Mucosa of descending colon (tissue), 3 donors: Measurements from ENCODE around the gene GPD2. TPM values are rescaled to one million over a fixed set of nuclear protein-coding genes. Genes with fewer than 3 reads are reported as not detected.
A peak's percentile ranks its signal among the peaks of the same experiment; 100 is the strongest.

ENCODE experiments used
- ATAC-seq: fragments of 200-7000 bp; cut with Tn5 transposase; one replicate; pipeline ENCODE4 v1.9.1; 2020; ENCODE audit warnings: mild to moderate bottlenecking, moderate library complexity
- DNase-seq, 3 donors: peaks; one replicate each; pipeline ENCODE4 v3.0.0-alpha.2; 2020
- H3K36me3 ChIP-seq: fragments of 200-600 bp; one replicate; pipeline ENCODE4 v1.8.0; 2021; ENCODE audit warnings: low read depth, mild to moderate bottlenecking
- H3K4me1 ChIP-seq: fragments of 200-600 bp; one replicate; pipeline ENCODE4 v1.8.0; 2021; ENCODE audit warnings: low read depth, mild to moderate bottlenecking
- H3K4me3 ChIP-seq: fragments of 200-600 bp; one replicate; pipeline ENCODE4 v1.8.0; 2021; ENCODE audit warnings: mild to moderate bottlenecking
- H3K9me3 ChIP-seq: fragments of 200-600 bp; one replicate; pipeline ENCODE4 v1.8.0; 2021; ENCODE audit warnings: mild to moderate bottlenecking
- intact Hi-C, 2 donors: fragments of 100-400 bp; cut with DNase I in 1 of 2; cut with micrococcal nuclease in 1 of 2; formaldehyde crosslinking; loops; one replicate each; pipeline versions ENCODE4 v1.11.0 to v1.11.1; 2022; cut with DNase I, micrococcal nuclease
- total RNA-seq, 3 donors: library from RNA; stranded (reverse); fragmentation: NEBNext Ultra II Directional in 2 of 3; extraction: Animal tissue kit (Norgen Biotek cat#: 25700) in 2 of 3; gene quantifications; one replicate each; pipeline versions ENCODE4 v1.2.1 to v1.2.4, GENCODE V29; 2021 to 2023
- TF ChIP-seq, protein P1 (sequence below): fragments of 200-600 bp; IDR thresholded peaks from one replicate; pipeline ENCODE4 v1.8.0; 2022; ENCODE audit warnings: antibody characterized with exemption, mild to moderate bottlenecking
- donor health status: DM: no; HTN: no; CAD: no; lungs with moderate emphysema.
- donor health status: DM: no; HTN: no; CAD: no.
- donor health status: DM: no; HTN: yes; CAD: no.

Gene GPD2
- total RNA-seq, 3 donors from 2014 or later = 42.9 to 83.5 (median 77.9) TPM

DNA sequence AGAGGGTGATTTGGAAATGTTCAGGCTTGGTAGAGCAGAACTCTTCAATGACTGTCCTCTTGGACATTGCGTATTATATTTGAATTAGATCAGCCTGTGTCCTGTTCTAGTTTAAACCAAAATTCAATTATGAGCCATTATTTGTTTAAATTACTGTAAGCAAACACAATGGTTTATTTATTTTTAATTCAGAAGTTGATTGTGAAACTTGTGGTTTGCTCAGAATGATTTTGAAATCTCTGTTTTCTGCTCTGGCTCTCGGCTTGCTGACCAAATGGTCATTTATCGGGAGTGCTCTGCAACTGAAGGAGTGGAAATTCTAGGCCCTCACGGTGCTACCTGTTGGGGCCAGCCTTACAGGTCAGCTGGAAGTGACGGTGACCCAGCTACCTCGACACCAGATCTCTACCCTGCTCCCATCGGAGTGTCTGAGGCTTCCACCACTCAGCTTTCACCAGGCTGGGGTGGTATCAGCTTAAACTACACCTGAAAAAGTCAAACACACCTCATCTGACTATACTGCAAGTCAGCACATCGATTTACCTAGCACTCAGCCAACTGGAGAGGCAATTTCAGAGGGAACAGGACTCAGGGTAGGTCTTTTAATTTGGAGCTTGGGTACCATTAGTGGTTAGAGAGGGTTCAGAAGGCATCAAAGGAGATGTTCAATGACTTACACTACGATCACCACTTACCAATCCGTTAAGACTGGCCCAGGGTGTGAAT lies 36.8 kb upstream of the GPD2 start:
- peaks cover 15% of the 10 kb centered on the region for H3K4me1 ChIP-seq
- H3K9me3 ChIP-seq = no peaks in the 10 kb centered on the region
- no peaks in the 10 kb centered on the region for H3K36me3 ChIP-seq
- ATAC-seq (no peak), DNase-seq (peak in 2 of 3 donors; percentile 7 to 29)
- H3K4me3 ChIP-seq = peak overlapping the region; percentile 35
- TF ChIP-seq, protein P1, sequence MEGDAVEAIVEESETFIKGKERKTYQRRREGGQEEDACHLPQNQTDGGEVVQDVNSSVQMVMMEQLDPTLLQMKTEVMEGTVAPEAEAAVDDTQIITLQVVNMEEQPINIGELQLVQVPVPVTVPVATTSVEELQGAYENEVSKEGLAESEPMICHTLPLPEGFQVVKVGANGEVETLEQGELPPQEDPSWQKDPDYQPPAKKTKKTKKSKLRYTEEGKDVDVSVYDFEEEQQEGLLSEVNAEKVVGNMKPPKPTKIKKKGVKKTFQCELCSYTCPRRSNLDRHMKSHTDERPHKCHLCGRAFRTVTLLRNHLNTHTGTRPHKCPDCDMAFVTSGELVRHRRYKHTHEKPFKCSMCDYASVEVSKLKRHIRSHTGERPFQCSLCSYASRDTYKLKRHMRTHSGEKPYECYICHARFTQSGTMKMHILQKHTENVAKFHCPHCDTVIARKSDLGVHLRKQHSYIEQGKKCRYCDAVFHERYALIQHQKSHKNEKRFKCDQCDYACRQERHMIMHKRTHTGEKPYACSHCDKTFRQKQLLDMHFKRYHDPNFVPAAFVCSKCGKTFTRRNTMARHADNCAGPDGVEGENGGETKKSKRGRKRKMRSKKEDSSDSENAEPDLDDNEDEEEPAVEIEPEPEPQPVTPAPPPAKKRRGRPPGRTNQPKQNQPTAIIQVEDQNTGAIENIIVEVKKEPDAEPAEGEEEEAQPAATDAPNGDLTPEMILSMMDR = no peak
- intact Hi-C loops = no loop called here

DNA sequence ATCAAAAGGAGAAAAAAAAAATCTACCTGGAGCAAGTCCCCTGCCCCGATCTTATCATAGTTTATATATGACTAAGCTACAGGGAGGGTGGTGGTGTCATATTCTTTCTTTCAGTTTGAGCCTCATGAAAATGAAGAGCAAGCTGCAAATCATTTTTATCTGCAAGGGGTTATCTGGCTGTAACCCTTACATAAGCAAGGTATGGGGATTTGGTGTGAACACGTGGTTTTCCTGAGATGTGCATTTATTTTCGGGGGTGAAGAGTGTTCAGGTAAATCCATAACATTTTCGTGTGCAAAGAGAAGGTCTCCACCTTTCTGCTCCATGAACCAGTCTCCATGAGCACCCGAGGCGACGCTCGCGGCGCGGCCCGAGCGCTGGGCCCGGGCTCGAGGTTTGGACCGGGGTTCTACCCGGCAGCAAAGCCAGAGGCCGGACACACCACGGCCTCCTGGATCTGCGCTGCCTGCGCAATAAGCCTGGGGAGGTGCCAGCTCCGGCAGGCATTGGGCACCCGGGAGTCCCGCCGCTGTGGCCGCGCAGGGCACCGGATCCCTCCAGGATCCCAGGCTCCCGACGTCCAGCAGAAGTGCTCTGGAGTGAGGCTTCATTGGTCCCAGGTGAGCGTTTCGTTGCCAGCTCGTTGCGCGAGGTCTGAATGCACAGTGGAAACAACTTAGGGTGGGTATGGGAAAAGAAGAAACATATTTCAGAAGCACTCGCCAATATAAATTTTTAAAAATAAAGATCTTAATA lies 36.1 kb upstream of the GPD2 start:
- Histone ChIP-seq H3K4me1 (peaks cover 15% of the 10 kb centered on the region), H3K9me3 (no peaks in the 10 kb centered on the region), H3K4me3 (peak overlapping the region; percentile 35), H3K36me3 (no peaks in the 10 kb centered on the region)
- TF ChIP-seq, protein P1 = no peak
- intact Hi-C loops = loop anchor here in 1 of 2 donors (2.0 kb wide), 2 partner anchors 59 to 67 kb away; partner anchors contain the start of gene NR4A2
- ATAC-seq = peak; percentile 87
- peak; percentile 77 to 85 (median 84) for DNase-seq

DNA sequence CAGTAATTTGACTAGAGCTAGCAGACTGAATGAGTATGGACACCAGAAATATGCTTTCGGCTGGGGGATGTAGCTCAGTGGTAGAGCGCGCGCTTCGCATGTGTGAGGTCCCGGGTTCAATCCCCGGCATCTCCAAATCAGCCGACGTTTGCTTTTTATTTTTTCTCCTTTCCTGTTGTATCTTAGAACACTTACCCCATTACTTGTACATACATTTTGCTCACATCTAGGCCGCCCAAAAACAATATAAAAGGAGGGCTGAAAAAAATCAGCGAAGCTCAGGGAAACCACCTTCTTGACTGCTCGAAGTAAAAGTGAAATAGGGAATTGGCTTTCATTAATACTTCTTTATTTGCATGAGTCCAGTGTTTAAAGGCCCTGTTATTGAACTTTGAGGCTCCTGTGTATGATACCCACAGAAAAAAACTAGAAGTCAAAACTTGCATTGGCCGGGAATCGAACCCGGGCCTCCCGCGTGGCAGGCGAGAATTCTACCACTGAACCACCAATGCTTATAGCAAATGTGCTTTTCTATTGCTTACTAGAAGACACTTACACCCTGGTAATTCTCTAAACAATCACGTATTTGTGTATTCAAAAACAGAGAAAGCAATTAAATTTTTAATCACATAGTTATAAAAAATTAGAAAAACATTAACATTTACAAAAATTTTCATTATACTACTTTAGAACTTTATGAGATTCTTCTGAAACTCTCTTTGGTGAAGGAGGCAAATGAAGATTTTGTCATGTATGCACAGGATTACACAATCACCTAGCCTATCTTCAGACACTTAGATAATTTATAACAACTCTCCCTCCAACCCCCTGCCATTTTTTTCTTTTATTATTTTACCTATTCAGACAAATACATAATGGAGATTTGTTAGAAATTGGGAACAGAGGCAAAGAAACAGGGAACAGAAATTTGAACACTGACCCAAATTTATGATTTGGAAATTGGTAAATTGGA lies 35.2 kb upstream of the GPD2 start:
- Histone ChIP-seq H3K9me3 (no peaks in the 10 kb centered on the region), H3K36me3 (no peaks in the 10 kb centered on the region), H3K4me3 (peak overlapping the region; percentile 35), H3K4me1 (peaks cover 15% of the 10 kb centered on the region)
- DNase-seq (peak; percentile 73 to 85 (median 79)), ATAC-seq (peak; percentile 83)
- intact Hi-C loops = loop anchor here in 1 of 2 donors (2.0 kb wide), 2 partner anchors 60 to 68 kb away; partner anchors contain the start of gene NR4A2
- TF ChIP-seq, protein P1 = no peak

DNA sequence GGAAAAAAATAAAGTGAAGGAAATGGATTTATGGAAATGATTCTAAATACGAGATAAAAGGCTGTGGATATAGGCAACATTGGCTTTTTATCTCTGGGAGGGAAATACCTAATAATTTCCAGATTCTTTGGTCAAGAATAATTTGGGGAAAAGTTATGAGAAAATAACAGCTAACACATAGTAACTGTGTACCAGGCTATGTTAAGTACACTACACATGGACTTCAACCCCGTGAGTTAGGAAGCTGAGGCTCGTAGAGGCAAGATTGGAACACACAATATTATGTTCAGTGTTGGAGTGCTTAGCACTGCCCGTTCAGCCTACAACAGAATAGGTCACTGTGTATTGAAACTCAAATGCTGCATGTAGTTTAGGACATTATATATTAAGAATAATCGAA lies 34.3 kb upstream of the GPD2 start:
- H3K4me1 ChIP-seq = peaks cover 15% of the 10 kb centered on the region
- no peak overlapping the region for H3K4me3 ChIP-seq
- no peaks in the 10 kb centered on the region for H3K9me3 ChIP-seq
- TF ChIP-seq, protein P1 = no peak
- DNase-seq (peak in 1 of 3 donors; percentile 27), ATAC-seq (peak; percentile 60)
- intact Hi-C loops = loop anchor here in 1 of 2 donors (2.0 kb wide), 2 partner anchors 61 to 69 kb away; partner anchors contain the start of gene NR4A2
- H3K36me3 ChIP-seq = no peaks in the 10 kb centered on the region

DNA sequence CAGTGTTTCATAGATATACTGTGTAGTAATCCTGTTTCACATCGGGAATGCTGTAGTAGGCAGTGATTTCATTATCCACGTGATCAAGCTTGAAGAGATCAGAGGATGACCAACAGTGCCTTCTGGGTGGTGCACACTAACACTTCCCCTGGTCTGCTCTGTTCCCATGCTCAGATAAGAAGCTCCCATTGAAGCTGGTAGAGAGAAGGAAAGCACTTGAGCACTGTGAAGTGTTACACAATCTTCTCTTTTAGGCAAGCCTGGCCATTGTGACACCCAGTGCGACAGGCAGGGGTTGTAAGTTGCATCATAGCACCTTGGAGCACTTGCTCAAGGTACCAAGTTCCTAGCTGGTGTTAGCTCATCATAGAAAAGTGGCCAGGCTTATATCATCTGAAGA lies 30.6 kb upstream of the GPD2 start:
- no peak for ATAC-seq
- intact Hi-C loops = no loop called here
- DNase-seq = no peak

More for the DNA sequence above, 30.6 kb upstream of the GPD2 start:
- no peaks in the 10 kb centered on the region for H3K36me3 ChIP-seq
- peaks cover 8% of the 10 kb centered on the region for H3K4me1 ChIP-seq
- TF ChIP-seq, protein P1 = no peak
- no peak overlapping the region for H3K4me3 ChIP-seq
- H3K9me3 ChIP-seq = no peaks in the 10 kb centered on the region
